Liver (tissue), 9 donors: ENCODE data around the gene S100Z. TPM values are rescaled to one million over a fixed set of nuclear protein-coding genes. Genes with fewer than 3 reads are reported as not detected.

Source experiments
- DNase-seq: peaks from one replicate; pipeline ENCODE4 v3.0.0-alpha.2; 2017; ENCODE audit warnings: low spot score
- H3K27ac ChIP-seq, 2 donors: one replicate each; pipeline ENCODE4 v1.7.0; 2013; ENCODE audit warnings: inconsistent platforms in 2 of 2, low read length in 2 of 2, control low read depth in 1 of 2, low read depth in 1 of 2, mild to moderate bottlenecking in 1 of 2
- H3K27me3 ChIP-seq, 4 donors: one replicate each; pipeline versions ENCODE4 v1.6.1 to v1.7.0; 2013; ENCODE audit warnings: low read length in 3 of 4, inconsistent platforms in 1 of 4, mild to moderate bottlenecking in 1 of 4, moderate library complexity in 1 of 4; ENCODE audit not compliant: control insufficient read depth in 4 of 4, insufficient read depth in 4 of 4
- H3K36me3 ChIP-seq, 4 donors: one replicate each; pipeline versions ENCODE4 v1.6.1 to v1.7.0; 2013; ENCODE audit warnings: low read length in 3 of 4, mild to moderate bottlenecking in 3 of 4, low read depth in 1 of 4, moderate library complexity in 1 of 4; ENCODE audit not compliant: control insufficient read depth in 4 of 4, insufficient read depth in 3 of 4
- H3K4me1 ChIP-seq, 4 donors: one replicate each; pipeline versions ENCODE4 v1.6.1 to v1.7.0; 2013; ENCODE audit warnings: low read length in 3 of 4, mild to moderate bottlenecking in 3 of 4, moderate library complexity in 1 of 4; ENCODE audit not compliant: control insufficient read depth in 4 of 4, insufficient read depth in 4 of 4
- H3K4me3 ChIP-seq, 3 donors: one replicate each; pipeline versions ENCODE4 v1.6.1 to v1.7.0; 2013; ENCODE audit warnings: low read length in 3 of 3, control low read depth in 1 of 3, low read depth in 1 of 3, mild to moderate bottlenecking in 1 of 3
- H3K9ac ChIP-seq, 2 donors: one replicate each; pipeline ENCODE4 v1.7.0; 2013; ENCODE audit warnings: low read length in 2 of 2, mild to moderate bottlenecking in 2 of 2, moderate library complexity in 2 of 2, control low read depth in 1 of 2, low read depth in 1 of 2
- H3K9me3 ChIP-seq, 4 donors: one replicate each; pipeline versions ENCODE4 v1.6.1 to v1.7.0; 2013; ENCODE audit warnings: low read length in 3 of 4; ENCODE audit not compliant: control insufficient read depth in 4 of 4
- FOXA1 ChIP-seq: IDR thresholded peaks from 2 replicates; pipeline ENCODE4 v1.6.1; 2016; ENCODE audit warnings: antibody characterized with exemption
- FOXA2 ChIP-seq: IDR thresholded peaks from 2 replicates; pipeline ENCODE4 v1.6.1; 2016; ENCODE audit warnings: antibody characterized with exemption
- HNF4A ChIP-seq, 2 donors: conservative IDR thresholded peaks; 2 replicates each; pipeline ENCODE4 v1.6.1; 2016; ENCODE audit warnings: antibody characterized with exemption in 2 of 2, mild to moderate bottlenecking in 2 of 2
- HNF4G ChIP-seq: IDR thresholded peaks from 2 replicates; pipeline ENCODE4 v1.6.1; 2016; ENCODE audit warnings: antibody characterized with exemption
- JUND ChIP-seq, 2 donors: IDR thresholded peaks; 2 replicates each; pipeline ENCODE4 v1.6.1; 2016; ENCODE audit warnings: antibody characterized with exemption in 2 of 2
- NR2F2 ChIP-seq: IDR thresholded peaks from 2 replicates; pipeline ENCODE4 v1.6.1; 2016; ENCODE audit warnings: antibody characterized with exemption
- RAD21 ChIP-seq, 2 donors: IDR thresholded peaks; 2 replicates each; pipeline ENCODE4 v1.6.1; 2016; ENCODE audit warnings: antibody characterized with exemption in 2 of 2, mild to moderate bottlenecking in 2 of 2
- RXRA ChIP-seq, 2 donors: IDR thresholded peaks; 2 replicates each; pipeline ENCODE4 v1.6.1; 2017 to 2018; ENCODE audit warnings: antibody characterized with exemption in 2 of 2, mild to moderate bottlenecking in 1 of 2
- SP1 ChIP-seq: IDR thresholded peaks from 2 replicates; pipeline ENCODE4 v1.6.1; 2018; ENCODE audit warnings: antibody characterized with exemption, mild to moderate bottlenecking
- TAF1 ChIP-seq: conservative IDR thresholded peaks from 2 replicates; pipeline ENCODE4 v1.6.1; 2016; ENCODE audit warnings: antibody characterized with exemption, mild to moderate bottlenecking
- YY1 ChIP-seq: IDR thresholded peaks from 2 replicates; pipeline ENCODE4 v1.6.1; 2016; ENCODE audit warnings: antibody characterized with exemption, mild to moderate bottlenecking
- ZBTB33 ChIP-seq: IDR thresholded peaks from 2 replicates; pipeline ENCODE4 v1.6.1; 2016; ENCODE audit warnings: antibody characterized with exemption
- WGBS: extraction: QIAGEN DNeasy Blood & Tissue Kit; methylation state at CpG from one replicate; pipeline ENCODE4 v1.1.7; 2013; 5-methylcytosine and 5-hydroxymethylcytosine counted together
- polyA plus RNA-seq, 2 donors: library from polyadenylated mRNA; stranded (reverse) in 1 of 2; unstranded in 1 of 2; fragments of 200-250 nt in 1 of 2; fragments of >200 nt in 1 of 2; fragmentation: Nextera tagmentation in 1 of 2; extraction: Ambion mirVana in 1 of 2; gene quantifications; one replicate each; pipeline versions ENCODE4 v1.2.1 to v1.2.3, GENCODE V29; 2013 to 2015
- total RNA-seq, 2 donors: library from RNA; depleted of rRNA; stranded (reverse); fragments of >200 nt; gene quantifications; one replicate each; pipeline ENCODE4 v1.2.3, GENCODE V29; 2014
- TF ChIP-seq, protein P1 (sequence below): IDR thresholded peaks from 2 replicates; pipeline ENCODE4 v1.6.1; 2016; ENCODE audit warnings: antibody characterized with exemption
- TF ChIP-seq, protein P2 (sequence below): IDR thresholded peaks from 2 replicates; pipeline ENCODE4 v1.6.1; 2016; ENCODE audit warnings: antibody characterized with exemption
- donor health status: healthy.
- donor health status: healthy.
- donor health status: healthy.
- donor health status: healthy.
- donor health status: healthy.

S100Z gene
- total and polyA plus RNA-seq, 4 donors: 0.05 to 0.33 (median 0.33) TPM; not detected in 1

GRCh38 chr5:76801803-76802195, 48.0 kb upstream of the S100Z start (continued):
- no peak for TF ChIP-seq HNF4A (conservative IDR thresholded peaks at IDR 0.05)
- TF ChIP-seq, protein P1, sequence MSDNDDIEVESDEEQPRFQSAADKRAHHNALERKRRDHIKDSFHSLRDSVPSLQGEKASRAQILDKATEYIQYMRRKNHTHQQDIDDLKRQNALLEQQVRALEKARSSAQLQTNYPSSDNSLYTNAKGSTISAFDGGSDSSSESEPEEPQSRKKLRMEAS: no peak
- TF ChIP-seq NR2F2: no peak
- no peak for TF ChIP-seq FOXA1
- no peak for TF ChIP-seq ZBTB33
- TF ChIP-seq JUND (IDR thresholded peaks at IDR 0.05): no peak

- no peak overlapping the region for H3K9ac ChIP-seq
- no peaks in the 10 kb centered on the region for H3K4me1 ChIP-seq
- 91% methylated on average over 8 of the region's 8 CpGs for WGBS
- TF ChIP-seq RAD21 (IDR thresholded peaks at IDR 0.05): no peak
- no peak for TF ChIP-seq TAF1
- TF ChIP-seq ZBTB33: no peak
- no peak for TF ChIP-seq RXRA (IDR thresholded peaks at IDR 0.05)
- no peak for TF ChIP-seq YY1
- no peak for TF ChIP-seq FOXA2
- TF ChIP-seq HNF4G: no peak
- no peak for TF ChIP-seq HNF4A (conservative IDR thresholded peaks at IDR 0.05)
- TF ChIP-seq, protein P1: no peak
- H3K9me3 ChIP-seq: no peaks in the 10 kb centered on the region
- no peaks in the 10 kb centered on the region for H3K36me3 ChIP-seq
- no peak overlapping the region for H3K4me3 ChIP-seq
- no peak overlapping the region for H3K27ac ChIP-seq
- no peak for DNase-seq
- no peaks in the 10 kb centered on the region for H3K27me3 ChIP-seq
Observed at GRCh38 chr5:76804266-76804665, 45.5 kb upstream of the S100Z start.

- Histone ChIP-seq H3K4me3 (no peak overlapping the region), H3K27ac (no peak overlapping the region), H3K27me3 (no peaks in the 10 kb centered on the region), H3K36me3 (no peaks in the 10 kb centered on the region), H3K4me1 (no peaks in the 10 kb centered on the region), H3K9ac (no peak overlapping the region), H3K9me3 (no peaks in the 10 kb centered on the region)
- DNase-seq: no peak
- 58% methylated on average over 7 of the region's 7 CpGs for WGBS
- TF ChIP-seq, protein P2, sequence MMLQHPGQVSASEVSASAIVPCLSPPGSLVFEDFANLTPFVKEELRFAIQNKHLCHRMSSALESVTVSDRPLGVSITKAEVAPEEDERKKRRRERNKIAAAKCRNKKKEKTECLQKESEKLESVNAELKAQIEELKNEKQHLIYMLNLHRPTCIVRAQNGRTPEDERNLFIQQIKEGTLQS: no peak
- no peak for TF ChIP-seq SP1
- TF ChIP-seq, protein P1: no peak
Observed at GRCh38 chr5:76805821-76806505, 43.9 kb upstream of the S100Z start.
